Suprapubic skin (tissue), 4 donors: ENCODE data around the gene TBC1D4.

Source experiments
- CTCF ChIP-seq, 2 donors: fragments of 200-600 bp in 1 of 2; fragments of 450-650 bp in 1 of 2; sonication (generic) in 1 of 2; IDR thresholded peaks; one replicate each; pipeline ENCODE4 v1.5.1; 2016 to 2019; ENCODE audit warnings: antibody characterized with exemption in 2 of 2, mild to moderate bottlenecking in 1 of 2, moderate library complexity in 1 of 2
- POLR2A ChIP-seq, 2 donors: fragments of 450-650 bp; IDR thresholded peaks; one replicate each; pipeline ENCODE4 v1.6.1; 2017; ENCODE audit warnings: antibody characterized with exemption in 2 of 2, mild to moderate bottlenecking in 2 of 2, moderate library complexity in 2 of 2
- POLR2AphosphoS5 ChIP-seq, 3 donors: sonication (generic); formaldehyde crosslinking; IDR thresholded peaks; one replicate each; pipeline ENCODE4 v1.6.1; 2017; ENCODE audit warnings: antibody characterized with exemption in 3 of 3

DNA sequence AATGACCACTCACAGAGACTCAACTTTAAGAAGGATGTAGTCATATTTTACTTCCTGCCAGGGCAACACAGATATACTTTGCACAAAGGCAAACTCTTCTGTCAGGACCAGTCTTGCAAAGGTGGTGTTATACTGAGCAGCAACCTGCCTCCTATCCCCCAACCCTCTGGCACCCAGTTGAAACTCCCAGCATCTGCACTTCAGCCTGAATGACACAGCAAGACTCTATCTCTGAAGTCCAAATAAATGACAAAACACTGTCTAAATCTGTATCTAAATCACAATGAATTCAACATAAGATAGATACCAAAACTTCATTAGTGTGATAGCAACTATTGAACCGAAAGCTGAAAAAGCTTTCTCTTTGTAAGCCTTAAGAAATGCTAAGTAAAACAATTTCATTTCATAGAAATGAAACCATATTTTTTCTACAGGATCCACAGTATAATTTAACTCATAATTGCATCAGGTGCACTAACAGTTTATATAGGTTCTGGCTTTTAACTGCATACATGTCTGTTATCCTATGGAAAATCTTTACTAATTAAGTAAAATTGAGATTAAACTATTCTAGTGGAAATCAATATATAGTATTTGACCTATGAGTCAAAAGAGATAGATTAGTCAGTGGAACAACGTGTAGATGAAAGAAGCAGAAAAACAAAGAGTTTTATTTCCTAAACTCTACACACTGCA is 163.7 kb downstream of the TBC1D4 start:
- TF ChIP-seq POLR2AphosphoS5 (IDR thresholded peaks at IDR 0.05) (no peak), CTCF (IDR thresholded peaks at IDR 0.05) (no peak), POLR2A (IDR thresholded peaks at IDR 0.05) (no peak)
